Stimulated activated CD8-positive, alpha-beta memory T cell treated with anti-CD3 and anti-CD28 coated beads, Interleukin-7, amount 100 ng/mL, for 1 hour (primary cell): Measurements from ENCODE around the gene RPS26.

Experiments
- DNase-seq, 2 donors: peaks; one replicate each; pipeline ENCODE4 v3.0.0-alpha.2; 2020; ENCODE audit warnings: low read depth in 2 of 2

The RPS26 gene

DNA sequence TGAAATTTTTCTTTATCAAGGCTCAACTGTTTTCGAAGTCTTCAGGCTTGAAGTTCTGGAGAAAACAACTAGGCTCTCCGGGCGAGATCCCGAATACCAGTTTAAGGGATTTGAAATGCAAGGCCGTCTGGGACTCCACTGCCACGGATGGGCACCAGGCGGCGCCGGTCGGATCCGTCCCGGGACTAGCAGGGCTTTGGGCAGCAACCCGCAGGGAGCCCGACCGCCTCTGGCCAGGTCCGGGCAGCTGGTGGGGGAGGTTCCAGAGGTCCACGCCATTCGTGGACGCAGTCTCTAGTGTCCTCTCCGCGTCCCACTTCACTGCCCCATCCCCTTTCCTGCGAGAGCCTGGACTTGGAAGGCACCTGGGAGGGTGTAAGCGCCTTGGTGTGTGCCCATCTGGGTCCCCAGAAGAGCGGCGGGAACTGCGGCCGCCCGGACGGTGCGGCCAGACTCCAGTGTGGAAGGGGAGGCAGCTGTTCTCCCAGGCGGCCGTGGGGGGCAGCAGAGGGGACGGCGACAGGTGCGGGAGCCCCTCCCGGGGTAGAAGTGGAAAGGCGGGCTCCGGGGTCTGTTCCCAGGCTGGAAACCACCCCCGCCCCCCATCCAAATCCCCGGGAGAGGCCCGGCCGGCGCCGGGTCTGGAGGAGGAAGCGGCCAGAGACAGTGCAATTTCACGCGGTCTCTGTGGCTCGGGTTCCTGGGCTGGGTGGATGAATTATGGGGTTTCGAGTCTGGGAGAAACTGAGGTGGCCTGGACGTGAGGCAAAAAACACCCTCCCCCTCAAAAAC, 37.4 kb downstream of the RPS26 start:
- DNase-seq, result peak in 1 of 2 donors; percentile 17

DNA sequence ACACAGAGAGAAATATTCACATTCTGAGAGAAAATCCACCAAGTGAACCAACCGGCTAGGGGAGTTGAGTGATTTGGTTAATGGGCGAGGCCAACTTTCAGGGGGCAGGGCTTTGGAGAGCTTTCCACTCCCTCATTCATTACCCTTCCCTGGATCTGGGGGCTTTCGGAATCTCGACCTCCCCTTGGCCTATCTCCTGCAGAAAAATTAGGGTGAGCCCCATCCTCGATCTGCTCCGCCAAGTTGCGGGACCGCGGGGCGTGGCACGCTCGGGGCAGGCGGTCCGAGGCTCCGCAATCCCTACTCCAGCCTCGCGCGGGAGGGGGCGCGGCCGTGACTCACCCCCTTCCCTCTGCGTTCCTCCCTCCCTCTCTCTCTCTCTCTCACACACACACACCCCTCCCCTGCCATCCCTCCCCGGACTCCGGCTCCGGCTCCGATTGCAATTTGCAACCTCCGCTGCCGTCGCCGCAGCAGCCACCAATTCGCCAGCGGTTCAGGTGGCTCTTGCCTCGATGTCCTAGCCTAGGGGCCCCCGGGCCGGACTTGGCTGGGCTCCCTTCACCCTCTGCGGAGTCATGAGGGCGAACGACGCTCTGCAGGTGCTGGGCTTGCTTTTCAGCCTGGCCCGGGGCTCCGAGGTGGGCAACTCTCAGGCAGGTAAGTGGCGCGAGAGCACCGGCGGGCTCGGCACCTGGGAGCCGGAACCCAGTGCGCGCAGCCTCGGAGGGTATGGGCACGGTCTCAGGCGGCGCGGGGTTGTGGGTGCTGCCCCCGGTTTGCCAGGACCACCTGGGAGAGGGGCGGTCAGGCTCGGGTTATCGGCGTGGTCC, 38.2 kb downstream of the RPS26 start, which contains the start of gene ERBB3:
Gene ERBB3 (plus strand): TSS at position 443 of the 833 bp plus-strand sequence. CDS start 136 bp downstream, at position 579.
- DNase-seq, result peak; percentile 25 to 44

DNA sequence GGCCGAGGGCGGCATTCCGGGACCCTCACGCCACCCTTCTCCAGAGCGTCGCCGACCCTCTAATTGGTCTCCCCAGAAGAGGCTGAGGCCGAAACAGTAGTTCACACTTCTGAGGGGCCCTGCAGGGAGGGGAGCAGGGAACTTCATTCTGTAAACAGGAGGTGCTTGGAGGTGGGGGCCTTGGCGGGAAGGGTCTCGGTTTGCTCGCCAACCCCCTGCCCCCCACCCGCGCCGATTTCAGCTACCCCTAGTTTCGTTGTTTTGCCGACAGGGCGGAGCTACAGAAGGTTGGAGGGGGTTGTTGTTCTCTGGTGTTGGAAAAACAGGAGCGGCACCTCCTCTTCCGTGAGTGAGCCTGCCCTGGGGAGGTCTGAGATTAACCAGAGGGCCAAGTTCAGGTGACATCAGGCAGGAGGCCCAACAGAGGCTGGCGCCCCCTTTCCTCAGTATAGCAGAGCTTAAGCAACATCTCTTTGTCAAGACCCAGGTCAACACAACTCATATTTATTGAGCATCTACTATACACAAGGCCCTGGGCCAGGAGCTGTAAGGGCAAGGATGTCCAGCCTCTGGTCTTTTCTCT, 38.9 kb downstream of the RPS26 start:
- no peak for DNase-seq

DNA sequence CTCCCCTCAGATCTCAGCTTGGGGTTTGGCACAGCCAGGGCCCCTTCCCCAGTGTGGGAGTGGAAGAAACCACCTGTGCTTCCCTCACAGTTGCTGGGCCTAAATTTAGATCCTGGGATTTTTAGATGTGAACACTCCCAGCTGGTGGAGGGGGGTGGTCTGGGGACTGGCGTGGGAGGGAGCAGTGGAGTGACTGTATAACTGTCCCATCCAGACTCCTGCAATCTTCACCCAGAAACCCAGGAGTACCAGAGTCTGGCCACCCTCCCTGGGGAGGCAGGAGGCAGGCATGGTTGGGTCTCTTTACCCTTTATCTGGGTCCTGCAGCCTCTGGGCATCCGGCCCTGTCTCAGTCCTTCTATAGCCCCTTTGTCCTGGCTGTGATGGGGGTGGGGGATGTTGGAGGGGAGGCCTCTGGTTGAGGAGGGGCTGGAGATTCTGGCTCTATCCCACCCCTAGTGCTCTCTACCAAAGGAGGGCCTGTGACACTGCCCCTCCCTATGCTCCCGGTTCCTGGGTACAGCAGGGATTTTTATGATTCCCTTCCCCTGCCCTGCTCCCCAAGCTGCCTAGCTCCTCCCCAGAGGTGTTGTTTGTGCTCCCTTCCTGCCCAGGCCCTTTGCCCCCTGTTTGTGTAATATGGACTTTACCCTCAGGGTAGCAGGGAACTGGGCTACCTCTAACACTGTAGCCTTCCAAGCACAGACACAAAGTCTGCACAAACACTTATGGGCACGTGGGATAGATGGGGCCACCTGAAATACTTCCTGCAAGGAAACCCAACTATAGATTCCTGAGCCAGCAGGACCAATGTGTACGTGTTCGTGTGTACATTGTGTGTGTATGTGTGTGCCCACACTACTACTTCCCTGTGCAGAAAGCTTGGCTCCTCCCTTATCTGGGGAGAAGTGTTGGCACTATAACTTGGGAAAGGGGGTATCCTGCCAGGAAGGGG, 40.0 kb downstream of the RPS26 start:
- no peak for DNase-seq

DNA sequence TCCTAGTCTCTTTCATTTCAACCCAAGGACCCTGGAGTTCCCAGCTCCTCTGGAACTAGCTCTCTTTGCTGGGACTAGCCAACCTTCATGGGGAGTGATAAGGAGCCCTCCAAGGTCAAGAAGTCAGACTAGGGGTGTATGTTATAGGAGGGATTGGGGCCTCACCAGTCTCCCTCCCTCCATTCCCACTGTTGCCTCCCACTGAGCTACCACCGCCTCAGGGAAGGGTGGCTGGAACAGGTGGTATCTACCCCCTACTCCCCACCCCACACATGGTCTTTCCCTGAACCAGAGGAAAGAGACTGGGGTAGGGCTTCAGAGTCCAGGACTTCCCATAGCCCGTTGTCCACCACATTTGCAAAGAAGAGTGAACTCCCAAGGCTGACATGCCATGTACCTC, 40.7 kb downstream of the RPS26 start:
- DNase-seq, result no peak

DNA sequence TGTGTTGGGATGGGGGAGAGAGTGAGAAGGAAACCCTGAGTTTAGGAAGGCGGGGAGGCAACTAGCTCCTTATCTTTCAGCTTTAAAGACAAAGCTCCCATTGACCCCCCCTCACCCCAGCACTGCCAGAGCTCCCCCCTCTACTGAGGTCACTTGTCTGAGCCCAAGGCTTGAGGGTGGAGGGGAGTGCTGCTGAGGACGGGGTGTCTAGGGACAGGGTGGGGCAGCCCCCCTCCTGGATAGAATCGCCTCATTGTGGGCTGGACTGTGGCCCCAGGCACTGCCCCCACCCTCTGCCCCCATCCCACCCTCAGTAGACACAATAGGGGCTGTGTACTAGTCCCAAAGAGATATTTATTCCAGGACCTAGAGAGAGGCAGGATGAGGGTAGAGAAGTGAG, 41.2 kb downstream of the RPS26 start:
- no peak for DNase-seq

DNA sequence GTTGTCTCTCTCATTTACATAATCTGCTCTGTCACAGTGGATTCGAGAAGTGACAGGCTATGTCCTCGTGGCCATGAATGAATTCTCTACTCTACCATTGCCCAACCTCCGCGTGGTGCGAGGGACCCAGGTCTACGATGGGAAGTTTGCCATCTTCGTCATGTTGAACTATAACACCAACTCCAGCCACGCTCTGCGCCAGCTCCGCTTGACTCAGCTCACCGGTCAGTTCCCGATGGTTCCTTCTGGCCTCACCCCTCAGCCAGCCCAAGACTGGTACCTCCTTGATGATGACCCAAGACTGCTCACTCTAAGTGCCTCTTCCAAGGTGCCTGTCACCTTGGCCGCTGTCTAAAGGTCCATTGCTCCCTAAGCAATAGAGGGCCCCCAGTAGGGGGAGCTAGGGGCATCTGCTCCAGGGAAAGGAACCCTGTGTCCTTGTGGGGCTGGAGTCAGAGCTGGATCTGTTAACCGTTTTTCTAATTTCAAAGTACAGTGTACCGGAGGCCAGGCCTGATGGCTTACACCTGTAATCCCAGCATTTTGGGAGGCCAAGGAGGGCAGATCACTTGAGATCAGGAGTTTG, 43.3 kb downstream of the RPS26 start:
- no peak for DNase-seq

DNA sequence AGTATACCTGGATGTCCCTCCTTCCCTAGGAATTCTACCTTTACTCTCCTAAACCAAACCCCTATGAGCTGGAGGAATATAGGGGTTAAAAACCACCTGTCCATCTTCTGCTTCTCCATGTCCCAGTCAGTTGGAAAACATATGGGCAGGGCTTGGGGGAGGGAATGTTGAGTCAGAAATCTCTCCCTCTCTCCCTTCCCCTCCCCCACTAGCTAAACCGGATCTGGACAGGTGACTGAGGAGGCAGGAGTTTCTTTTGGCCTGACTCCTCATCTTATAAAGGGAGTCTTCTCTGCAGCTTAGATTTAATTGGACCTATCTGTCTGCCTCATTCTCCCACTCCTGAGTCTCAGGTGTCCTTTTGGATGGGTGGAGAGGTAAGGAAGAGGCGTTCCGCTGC, 44.4 kb downstream of the RPS26 start:
- no peak for DNase-seq

DNA sequence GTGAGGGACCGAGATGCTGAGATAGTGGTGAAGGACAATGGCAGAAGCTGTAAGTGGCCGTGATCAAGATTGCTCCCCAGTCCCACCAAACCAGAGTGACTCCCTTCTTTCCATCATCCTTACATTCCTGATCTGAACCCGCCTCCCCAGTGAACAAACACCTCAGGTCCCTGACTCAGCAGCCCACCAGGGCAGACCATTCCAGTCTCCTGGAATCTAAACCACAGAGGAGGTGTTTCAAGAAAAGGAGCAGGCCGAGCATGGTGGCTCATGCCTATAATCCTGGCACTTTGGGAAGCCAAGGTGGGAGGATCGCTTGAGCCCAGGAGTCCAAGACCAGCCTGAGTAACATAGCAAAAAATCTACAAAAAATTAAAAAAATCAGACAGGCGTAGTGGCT, 44.9 kb downstream of the RPS26 start:
- no peak for DNase-seq

DNA sequence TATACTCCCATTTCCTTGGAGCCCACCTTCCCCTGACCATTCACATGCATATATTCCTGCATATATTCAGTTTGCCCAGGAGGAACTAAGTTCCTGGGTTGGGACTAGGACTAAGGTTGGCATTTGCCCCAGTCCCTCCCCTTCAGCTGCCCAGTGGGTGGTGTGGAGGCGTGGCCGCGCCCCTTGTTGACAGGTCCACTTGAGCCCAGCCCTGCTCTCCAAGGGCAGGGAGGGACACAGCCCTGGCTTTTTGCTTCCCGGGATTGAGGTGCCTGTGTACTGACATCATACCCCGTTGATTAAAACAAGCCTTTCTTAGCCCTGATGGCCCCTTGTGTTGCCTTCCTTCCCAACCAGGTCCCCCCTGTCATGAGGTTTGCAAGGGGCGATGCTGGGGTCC, 45.5 kb downstream of the RPS26 start:
- DNase-seq, result no peak
